ENCODE results near the gene MUC6.

The MUC6 gene

GRCh38 chr11:1002406-1002984 is 34.0 kb downstream of the MUC6 start:
- DNase-seq, result no peak

DNA sequence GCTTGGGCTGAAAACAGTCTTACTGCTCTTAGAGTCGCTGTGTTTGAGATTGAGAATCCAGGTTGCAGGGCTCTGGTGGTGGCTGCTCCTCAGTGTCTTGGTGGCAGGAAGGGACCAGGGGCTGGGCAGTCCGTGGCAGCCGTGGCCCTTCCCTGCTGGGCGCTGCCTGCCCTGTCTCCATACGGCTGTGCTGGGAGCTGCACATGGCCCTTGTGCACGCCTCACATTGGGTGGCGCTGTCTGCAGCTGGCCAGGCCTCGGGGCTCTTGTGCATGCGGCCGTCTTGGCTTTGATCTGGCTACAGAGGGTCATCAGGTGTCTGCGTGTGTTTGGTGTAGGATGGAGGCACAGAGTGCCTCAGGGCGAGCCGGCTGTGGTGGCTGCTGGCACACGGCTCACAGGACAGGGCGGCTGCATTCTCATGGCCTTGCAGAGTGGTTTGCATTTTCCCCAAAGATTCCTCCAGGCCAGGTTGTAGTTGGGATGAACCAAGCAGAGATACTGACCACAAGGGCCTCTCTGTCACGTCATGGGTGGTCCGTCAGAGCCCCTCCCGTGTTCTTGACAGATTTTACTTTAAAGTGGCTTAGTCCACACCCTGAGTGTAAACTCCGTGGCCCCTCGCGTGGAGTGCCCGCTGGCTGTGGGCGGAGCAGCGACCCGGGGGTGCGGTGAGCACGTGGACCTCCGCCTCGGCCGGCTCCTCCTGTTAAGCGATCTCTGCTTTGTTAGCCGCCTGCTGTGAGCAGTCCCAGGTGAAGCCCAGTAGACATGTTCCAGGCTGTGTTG is 34.7 kb downstream of the MUC6 start:
- DNase-seq, result no peak

DNA sequence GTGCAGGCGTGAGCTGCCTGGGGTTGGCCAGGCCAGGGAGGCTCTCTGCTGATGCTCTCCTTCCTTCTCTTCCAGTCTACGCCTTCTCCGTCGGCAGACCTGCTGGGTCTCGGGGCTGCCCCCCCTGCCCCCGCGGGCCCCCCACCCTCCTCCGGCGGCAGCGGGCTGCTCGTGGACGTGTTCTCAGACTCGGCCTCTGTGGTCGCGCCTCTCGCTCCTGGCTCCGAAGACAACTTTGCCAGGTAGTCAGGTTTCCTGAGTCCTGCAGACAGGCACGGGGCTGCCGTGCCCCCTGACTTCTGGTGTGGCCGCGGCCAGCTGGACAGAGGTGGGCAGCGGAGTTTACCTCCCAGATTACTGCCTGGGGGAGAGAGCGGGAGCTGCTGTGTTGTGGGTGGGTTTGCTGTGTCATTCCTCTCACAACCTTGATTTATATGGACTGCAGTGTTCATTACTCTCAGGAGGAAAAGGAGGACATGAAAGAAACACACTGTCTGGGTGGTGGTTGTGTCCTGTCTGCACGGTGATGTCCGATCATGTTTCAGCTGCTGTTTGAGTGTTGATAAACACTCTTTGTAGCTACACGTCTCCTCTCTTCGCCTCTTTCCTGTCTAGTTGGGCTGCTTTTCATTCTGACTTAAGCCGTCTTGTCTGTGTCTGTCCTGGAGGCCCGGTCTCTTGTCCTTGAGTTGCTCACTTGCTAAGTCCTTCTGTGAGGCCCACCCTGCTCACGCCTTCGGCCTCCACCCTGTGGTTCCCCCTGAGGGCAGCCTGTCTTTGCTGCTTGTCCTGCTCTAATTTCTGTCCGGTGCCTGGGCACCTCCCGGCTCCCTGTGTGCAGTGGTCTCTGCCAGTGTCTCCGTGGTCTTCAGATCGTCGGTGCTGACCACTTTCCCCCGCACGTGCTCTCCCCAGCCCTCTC is 35.9 kb downstream of the MUC6 start:
- DNase-seq, result no peak

GRCh38 chr11:999009-999408 is 37.5 kb downstream of the MUC6 start:
- no peak for DNase-seq

DNA sequence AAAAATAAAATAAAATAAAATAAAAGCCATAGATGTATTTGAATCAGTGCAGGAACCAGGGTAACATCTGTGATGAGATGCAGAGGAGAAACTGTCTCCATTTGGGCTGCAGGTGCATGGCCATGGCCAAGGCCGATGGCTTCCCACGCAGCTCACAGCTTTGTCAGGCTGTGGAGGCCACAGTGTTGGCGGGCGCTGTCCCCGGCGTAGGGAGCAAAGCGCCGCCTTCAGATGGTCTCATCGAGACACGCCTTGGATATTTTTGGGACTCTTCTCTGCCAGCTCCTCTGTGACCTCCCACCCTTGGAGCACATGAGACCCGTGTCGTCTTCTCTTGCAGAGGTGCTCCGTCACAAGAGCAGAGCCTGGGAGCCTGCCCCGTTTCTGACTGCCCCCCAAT is 38.6 kb downstream of the MUC6 start:
- DNase-seq, result no peak

DNA sequence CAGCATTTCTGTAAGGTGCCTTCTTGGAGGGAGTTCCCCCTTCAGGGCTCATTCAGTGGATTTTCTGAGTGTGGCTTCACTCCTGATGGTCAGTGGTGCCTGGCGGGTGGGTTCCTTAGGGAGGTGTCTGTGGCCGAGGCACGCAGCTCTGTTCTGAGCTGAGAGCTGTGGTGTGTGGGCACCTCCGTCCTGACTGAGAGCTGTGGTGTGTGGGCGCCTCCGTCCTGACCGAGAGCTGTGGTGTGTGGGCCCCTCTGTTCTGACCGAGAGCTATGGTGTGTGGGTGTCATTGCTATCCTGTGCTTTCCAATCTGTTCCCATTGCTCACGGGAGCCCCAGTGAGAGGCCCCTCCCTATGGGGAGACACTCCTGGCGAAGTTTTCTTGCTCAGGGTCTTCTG is 39.8 kb downstream of the MUC6 start:
- DNase-seq, result no peak

DNA sequence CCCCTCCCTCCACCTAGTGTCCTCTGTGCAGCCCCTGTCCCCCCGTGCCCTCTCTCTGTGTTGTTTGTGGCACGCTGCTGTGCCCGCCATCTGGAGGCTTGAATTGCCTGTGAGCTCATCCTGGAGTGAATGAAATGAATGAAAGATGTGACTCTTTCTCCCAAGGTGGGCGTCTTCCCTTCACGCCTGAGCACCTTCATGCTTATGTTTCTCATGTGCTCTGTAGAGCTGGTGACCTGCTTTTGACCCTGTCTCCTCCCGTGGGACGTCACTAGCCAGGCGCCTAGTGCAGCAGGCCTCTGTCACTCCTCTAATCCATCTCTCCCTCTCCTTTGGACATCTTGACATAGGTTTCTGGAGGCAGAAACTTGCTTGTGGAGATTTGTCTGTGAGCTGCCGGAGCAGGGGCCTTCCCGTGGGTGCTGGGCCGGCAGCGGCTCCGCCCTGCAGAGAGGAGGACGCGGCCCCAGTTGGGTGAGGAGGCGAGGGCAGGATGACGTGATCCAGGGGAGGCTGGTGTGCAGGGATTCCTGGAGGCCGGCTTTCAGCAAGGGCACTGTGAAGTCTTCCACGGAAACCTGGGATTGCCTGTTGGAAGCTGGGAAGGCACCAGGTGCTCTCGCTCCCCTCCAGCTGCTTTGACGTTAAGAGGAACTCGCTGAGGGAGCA is 40.6 kb downstream of the MUC6 start:
- peak; percentile 85 for DNase-seq

GRCh38 chr11:995044-995751 is 41.3 kb downstream of the MUC6 start:
- DNase-seq, result no peak

DNA sequence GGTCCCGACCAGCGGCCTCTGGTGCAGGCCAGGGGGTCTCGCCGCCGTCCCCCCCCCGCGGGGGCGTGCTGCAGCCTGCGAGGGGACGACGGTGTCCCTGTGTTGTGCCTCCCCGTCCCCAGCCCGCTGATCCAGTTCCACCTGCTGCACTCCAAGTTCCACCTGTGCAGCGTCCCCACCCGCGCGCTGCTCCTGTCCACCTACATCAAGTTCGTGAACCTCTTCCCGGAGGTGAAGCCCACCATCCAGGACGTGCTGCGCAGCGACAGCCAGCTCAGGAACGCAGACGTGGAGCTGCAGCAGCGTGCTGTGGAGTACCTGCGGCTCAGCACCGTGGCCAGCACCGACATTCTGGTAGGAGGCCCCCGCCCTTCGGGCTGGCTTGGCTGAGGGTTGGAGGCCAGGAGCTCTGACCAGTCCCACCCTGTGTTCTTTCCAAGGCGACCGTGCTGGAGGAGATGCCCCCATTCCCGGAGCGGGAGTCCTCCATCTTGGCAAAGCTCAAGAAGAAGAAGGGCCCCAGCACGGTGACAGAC is 42.8 kb downstream of the MUC6 start:
- DNase-seq, result no peak

DNA sequence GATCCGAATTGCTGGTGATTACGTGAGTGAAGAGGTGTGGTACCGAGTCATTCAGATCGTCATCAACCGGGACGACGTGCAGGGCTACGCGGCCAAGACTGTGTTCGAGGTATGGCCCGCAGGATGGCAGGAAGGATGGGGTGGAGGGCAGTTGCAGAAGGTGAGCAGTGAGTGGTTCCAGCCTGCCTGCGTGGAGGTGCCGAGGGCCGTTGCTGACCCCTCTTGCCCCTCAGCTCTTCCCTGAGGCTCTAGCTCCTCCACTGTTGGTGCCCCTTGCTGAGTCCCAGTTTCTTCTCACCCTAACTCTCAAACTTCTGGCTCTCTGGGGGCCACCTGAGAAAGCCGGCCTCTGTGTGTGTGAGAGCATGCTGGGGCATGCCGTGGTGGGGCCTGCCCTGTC is 43.9 kb downstream of the MUC6 start:
- DNase-seq, result no peak

DNA sequence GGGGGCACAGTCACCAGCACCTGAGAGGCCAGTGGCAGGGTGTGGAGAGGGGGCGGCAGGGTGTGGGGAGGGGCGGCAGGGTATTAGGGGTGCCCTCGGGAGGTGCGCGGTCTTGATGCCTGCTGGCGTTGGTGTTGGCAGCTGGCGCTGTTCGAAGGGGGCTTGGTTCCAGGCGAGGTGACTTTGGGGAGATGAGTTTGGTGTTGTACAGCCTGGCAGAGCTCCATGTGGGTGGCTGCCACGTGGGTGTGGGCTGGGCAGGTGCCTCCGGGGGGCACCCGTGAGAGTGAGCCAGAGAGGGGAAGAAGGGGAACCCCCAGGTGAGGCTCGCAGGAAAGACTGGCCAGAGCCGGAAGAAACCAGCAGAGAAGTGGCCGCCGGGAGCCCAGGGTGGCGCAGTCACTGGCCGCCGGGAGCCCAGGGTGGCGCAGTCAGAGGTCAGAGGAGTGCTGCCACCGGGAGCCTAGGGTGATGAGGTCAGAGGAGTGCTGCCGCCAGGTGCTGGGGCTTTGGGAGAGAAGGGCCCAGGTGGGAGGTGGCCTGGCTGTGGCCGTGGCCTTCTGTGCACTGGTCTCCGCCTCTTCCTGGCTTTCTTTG is 44.7 kb downstream of the MUC6 start:
- DNase-seq, result no peak

DNA sequence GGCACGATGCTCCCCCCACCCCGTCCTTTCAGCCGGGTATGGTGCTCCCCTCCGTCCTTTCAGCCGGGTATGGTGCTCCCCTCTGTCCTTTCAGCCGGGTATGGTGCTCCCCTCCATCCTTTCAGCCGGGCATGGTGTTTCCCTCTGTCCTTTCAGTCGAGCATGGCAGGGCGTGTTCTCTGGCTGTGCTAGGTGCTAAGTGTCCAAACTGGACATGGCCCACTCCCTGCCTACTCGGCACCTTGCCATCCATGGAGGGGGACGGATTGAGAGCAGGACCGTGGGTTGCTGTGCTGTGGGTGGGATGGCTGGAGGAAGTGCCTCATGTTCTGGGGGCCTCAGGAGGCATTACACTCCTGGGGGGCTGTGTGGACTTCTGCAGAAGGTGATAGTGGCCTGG is 45.5 kb downstream of the MUC6 start:
- no peak for DNase-seq

GRCh38 chr11:990101-990500 is 46.4 kb downstream of the MUC6 start:
- DNase-seq, result no peak

GRCh38 chr11:987671-988070 is 48.8 kb downstream of the MUC6 start:
- DNase-seq, result no peak

- DNase-seq, result no peak
Measured at GRCh38 chr11:986952-987305, 49.6 kb downstream of the MUC6 start.

DNA sequence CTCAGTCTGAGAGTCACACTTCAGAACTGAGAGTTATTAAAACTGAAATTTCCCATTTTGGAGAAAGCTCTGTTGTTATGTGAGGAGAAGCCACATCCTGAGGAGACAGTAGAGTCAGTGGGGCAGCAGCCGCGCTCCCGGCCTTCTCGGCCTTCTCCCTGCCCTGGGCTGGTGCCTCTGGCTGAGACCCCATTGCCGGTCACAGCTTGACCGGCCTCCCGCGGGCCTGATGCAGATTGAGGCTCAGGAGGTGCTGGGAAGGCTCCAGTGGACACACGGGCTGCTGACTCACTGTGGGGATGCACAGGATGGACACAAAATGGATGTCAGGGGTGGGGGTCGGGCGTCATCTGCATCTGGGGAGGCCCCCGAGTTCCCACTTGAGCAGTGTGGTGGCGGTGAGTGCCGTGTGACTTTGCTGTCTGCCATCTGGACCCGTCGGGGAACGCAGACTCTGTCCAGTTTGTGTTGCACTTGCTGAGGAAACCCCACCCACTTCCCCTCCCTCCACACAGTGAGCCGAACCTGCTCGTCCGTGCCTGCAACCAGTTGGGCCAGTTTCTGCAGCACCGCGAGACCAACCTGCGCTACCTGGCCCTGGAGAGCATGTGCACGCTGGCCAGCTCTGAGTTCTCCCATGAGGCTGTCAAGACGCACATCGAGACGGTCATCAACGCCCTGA is 50.1 kb downstream of the MUC6 start:
- DNase-seq, result no peak

DNA sequence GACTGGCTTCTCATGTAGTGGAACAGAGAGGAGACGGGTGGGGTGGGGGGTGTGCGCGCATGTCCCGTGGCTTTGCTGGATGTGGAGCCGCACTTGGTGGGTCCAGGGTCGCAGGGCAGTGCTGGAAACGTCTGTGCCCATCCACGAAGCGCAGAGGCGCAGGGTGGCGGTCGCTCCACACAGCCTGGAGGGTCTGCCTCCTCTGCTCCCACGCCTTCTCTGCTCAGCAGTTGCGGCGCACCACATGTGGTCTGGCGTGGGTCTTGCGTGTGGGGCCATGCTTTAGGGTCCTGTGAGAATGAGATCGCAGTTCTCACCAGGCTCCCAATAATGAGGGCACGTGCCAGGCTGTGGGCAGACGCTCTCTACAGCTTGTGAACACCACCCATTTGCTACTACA is 50.7 kb downstream of the MUC6 start:
- no peak for DNase-seq

- DNase-seq, result no peak
Measured at GRCh38 chr11:985406-985805, 51.1 kb downstream of the MUC6 start.

GRCh38 chr11:984546-984945 is 52.0 kb downstream of the MUC6 start:
- DNase-seq, result no peak

- DNase-seq, result no peak
Measured at GRCh38 chr11:981764-982163, 54.8 kb downstream of the MUC6 start.

Measured in NCI-H2171 (cell line).